AG04450 (cell line): ENCODE results near the gene PPP1R37. TPM values are rescaled to one million over a fixed set of nuclear protein-coding genes. Genes with fewer than 3 reads are reported as not detected.

ENCODE experiments used
- CTCF ChIA-PET: fragments of 300-600, 350-600 bp; formaldehyde crosslinking; extraction: SDS; loops from one replicate; lab custom pipeline; 2022; ENCODE audit warnings: antibody characterized with exemption, inconsistent platforms; lab: Charles Lee
- POLR2A ChIA-PET: fragments of 350-600 bp; formaldehyde crosslinking; extraction: SDS; loops from one replicate; lab custom pipeline; 2021; ENCODE audit warnings: antibody characterized with exemption, inconsistent platforms; lab: Yijun Ruan, JAX
- DNase-seq: peaks from one replicate; pipeline ENCODE4 v3.0.0-alpha.2; 2011; ENCODE audit warnings: low read depth, low spot score
- H3K27ac ChIP-seq: one replicate; pipeline ENCODE4 v1.5.1; 2012; ENCODE audit warnings: low read depth, low read length, control low read depth
- H3K27me3 ChIP-seq: one replicate; pipeline ENCODE4 v1.6.0; 2012; ENCODE audit warnings: low read length; ENCODE audit not compliant: control insufficient read depth, insufficient read depth
- H3K4me3 ChIP-seq: 2 replicates; pipeline ENCODE4 v1.5.1; 2011; ENCODE audit warnings: mild to moderate bottlenecking, low read depth, low read length, control low read depth
- H3K9me3 ChIP-seq: 2 replicates; pipeline ENCODE4 v1.5.1; 2012; ENCODE audit warnings: low read length; ENCODE audit not compliant: control insufficient read depth, insufficient read depth
- CTCF ChIP-seq: IDR thresholded peaks from 2 replicates; pipeline ENCODE4 v1.5.1; 2011; ENCODE audit warnings: low read depth, low read length, control low read depth, inconsistent platforms
- polyA plus RNA-seq: library from polyadenylated mRNA; depleted of rRNA; stranded (reverse); fragments of >200 nt; gene quantifications from 2 replicates; pipeline ENCODE4 v1.2.3, GENCODE V29; 2011

PPP1R37 gene
- polyA plus RNA-seq, 1 experiment, result 8.6 TPM

GRCh38 chr19:45146251-45146650 lies 53.3 kb downstream of the PPP1R37 start:
- DNase-seq, result no peak
- peaks cover under 1% of the 10 kb centered on the region for H3K27me3 ChIP-seq
- POLR2A ChIA-PET, result interaction anchor here (0.6 to 0.8 kb wide), 3 partner anchors 56 to 117 kb away, joined by 3 read pairs; no protein-coding TSS in a partner anchor
- no peaks in the 10 kb centered on the region; the same call in 1 of the 2 replicates for H3K9me3 ChIP-seq
- no peak overlapping the region for H3K4me3 ChIP-seq
- CTCF ChIA-PET, result interaction anchor here (0.6 kb wide), 1 partner anchor 18 kb away, joined by 5 read pairs; no protein-coding TSS in a partner anchor
- H3K27ac ChIP-seq, result no peak overlapping the region
- no peak for TF ChIP-seq CTCF

- no peaks in the 10 kb centered on the region; the same call in 1 of the 2 replicates for H3K9me3 ChIP-seq
- POLR2A ChIA-PET, result interaction anchor here (0.8 kb wide), 1 partner anchor 56 kb away, joined by 3 read pairs; no protein-coding TSS in a partner anchor
- H3K27ac ChIP-seq, result no peak overlapping the region
- no peak overlapping the region for H3K4me3 ChIP-seq
- CTCF ChIA-PET, result no interaction called here
- DNase-seq, result no peak
- TF ChIP-seq CTCF, result no peak
- H3K27me3 ChIP-seq, result peaks cover 5% of the 10 kb centered on the region
These were observed 53.8 kb downstream of the PPP1R37 start for GRCh38 chr19:45146741-45147205.

GRCh38 chr19:45147835-45148676 lies 55.1 kb downstream of the PPP1R37 start:
- Histone ChIP-seq H3K27me3 (peaks cover 11% of the 10 kb centered on the region), H3K27ac (no peak overlapping the region), H3K9me3 (peaks cover 5% of the 10 kb centered on the region; the same call in 1 of the 2 replicates), H3K4me3 (no peak overlapping the region)
- DNase-seq, result no peak
- TF ChIP-seq CTCF, result no peak
- ChIA-PET POLR2A (no interaction called here), CTCF (no interaction called here)

GRCh38 chr19:45149129-45149528 lies 56.1 kb downstream of the PPP1R37 start:
- Histone ChIP-seq H3K4me3 (no peak overlapping the region), H3K27me3 (peaks cover 11% of the 10 kb centered on the region), H3K9me3 (peaks cover 5% of the 10 kb centered on the region; the same call in 1 of the 2 replicates), H3K27ac (no peak overlapping the region)
- POLR2A ChIA-PET, result no interaction called here
- no peak for TF ChIP-seq CTCF
- CTCF ChIA-PET, result no interaction called here
- DNase-seq, result no peak

- TF ChIP-seq CTCF, result no peak
- DNase-seq, result no peak
- no peak overlapping the region for H3K27ac ChIP-seq
- ChIA-PET POLR2A (interaction anchor here (1.0 kb wide), 1 partner anchor 58 kb away, joined by 4 read pairs; no protein-coding TSS in a partner anchor), CTCF (interaction anchor here (1.4 kb wide), 1 partner anchor 24 kb away, joined by 3 read pairs; no protein-coding TSS in a partner anchor)
- no peak overlapping the region for H3K4me3 ChIP-seq
- peaks cover 5% of the 10 kb centered on the region; the same call in 1 of the 2 replicates for H3K9me3 ChIP-seq
- peaks cover 11% of the 10 kb centered on the region for H3K27me3 ChIP-seq
These were observed 57.2 kb downstream of the PPP1R37 start for GRCh38 chr19:45150180-45150579.
